ENCODE data around the gene HPDL. TPM values are rescaled to one million over a fixed set of nuclear protein-coding genes. Genes with fewer than 3 reads are reported as not detected.

HPDL gene
- polyA plus RNA-seq, 3 donors from 2014 or later, result 0.90 to 2.2 (median 1.1) TPM

Other genes starting within 250 kb of the HPDL start
- gene ZSWIM5, start 120.3 kb upstream of the HPDL start, polyA plus RNA-seq, result under 1 TPM in 2 of 3 donors, not detected in 1; 0.16 to 0.17 TPM
- gene TOE1, start 13.3 kb downstream of the HPDL start, polyA plus RNA-seq, result 10 to 100 TPM in 2 of 3 donors, 1 to 10 TPM in 1; 9.4 to 13.3 (median 10.4) TPM
- gene MUTYH, start 13.5 kb downstream of the HPDL start, polyA plus RNA-seq, result 10 to 100 TPM in 2 of 3 donors, 1 to 10 TPM in 1; 9.5 to 13.9 (median 11.3) TPM
- 1 to 10 TPM in 2 of 3 donors, not detected in 1; 1.8 to 3.3 TPM for gene TESK2, start 164.3 kb downstream of the HPDL start, polyA plus RNA-seq
- 1 to 10 TPM; 3.6 to 5.3 (median 4.1) TPM for gene CCDC163, start 173.2 kb downstream of the HPDL start, polyA plus RNA-seq
- 1 to 10 TPM in 1 of 3 donors, under 1 TPM in 1, not detected in 1; 0.41 to 2.0 TPM for gene MMACHC, start 173.4 kb downstream of the HPDL start, polyA plus RNA-seq
- gene PRDX1, start 195.0 kb downstream of the HPDL start, polyA plus RNA-seq, result 100 to 1,000 TPM in 2 of 3 donors, 10 to 100 TPM in 1; 84.0 to 112 (median 112) TPM
- gene AKR1A1, start 223.9 kb downstream of the HPDL start, polyA plus RNA-seq, result 100 to 1,000 TPM in 1 of 3 donors, 10 to 100 TPM in 2; 89.1 to 133 (median 94.6) TPM